ENCODE results near the gene DEDD2.

- peak in 1 of 4 donors; percentile 43 for TF ChIP-seq POLR2A (IDR thresholded peaks at IDR 0.05)
- TF ChIP-seq, protein P1, sequence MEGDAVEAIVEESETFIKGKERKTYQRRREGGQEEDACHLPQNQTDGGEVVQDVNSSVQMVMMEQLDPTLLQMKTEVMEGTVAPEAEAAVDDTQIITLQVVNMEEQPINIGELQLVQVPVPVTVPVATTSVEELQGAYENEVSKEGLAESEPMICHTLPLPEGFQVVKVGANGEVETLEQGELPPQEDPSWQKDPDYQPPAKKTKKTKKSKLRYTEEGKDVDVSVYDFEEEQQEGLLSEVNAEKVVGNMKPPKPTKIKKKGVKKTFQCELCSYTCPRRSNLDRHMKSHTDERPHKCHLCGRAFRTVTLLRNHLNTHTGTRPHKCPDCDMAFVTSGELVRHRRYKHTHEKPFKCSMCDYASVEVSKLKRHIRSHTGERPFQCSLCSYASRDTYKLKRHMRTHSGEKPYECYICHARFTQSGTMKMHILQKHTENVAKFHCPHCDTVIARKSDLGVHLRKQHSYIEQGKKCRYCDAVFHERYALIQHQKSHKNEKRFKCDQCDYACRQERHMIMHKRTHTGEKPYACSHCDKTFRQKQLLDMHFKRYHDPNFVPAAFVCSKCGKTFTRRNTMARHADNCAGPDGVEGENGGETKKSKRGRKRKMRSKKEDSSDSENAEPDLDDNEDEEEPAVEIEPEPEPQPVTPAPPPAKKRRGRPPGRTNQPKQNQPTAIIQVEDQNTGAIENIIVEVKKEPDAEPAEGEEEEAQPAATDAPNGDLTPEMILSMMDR (IDR thresholded peaks at IDR 0.05): no peak
Measured at GRCh38 chr19:42216653-42217519, 591 bp downstream of the DEDD2 start.

Data from esophagus squamous epithelium (tissue), 4 donors.